SK-MEL-5 (cell line): Measurements from ENCODE around the gene STRIP1. TPM values are rescaled to one million over a fixed set of nuclear protein-coding genes. Genes with fewer than 3 reads are reported as not detected.
A peak's percentile ranks its signal among the peaks of the same experiment; 100 is the strongest.

Source experiments
- DNase-seq: peaks from one replicate; pipeline ENCODE4 v3.0.0-alpha.2; 2016; ENCODE audit warnings: low read depth, low spot score
- in situ Hi-C: cut with HindIII; loops from 2 replicates; pipeline ENCODE4 v1.10.0; 2016; ENCODE audit warnings: low sequenced_read_pairs, high pct_unique_total_duplicates, low pct_unique_long_range_greater_than_20kb
- polyA plus RNA-seq, 2 experiments: library from polyadenylated mRNA; depleted of rRNA; stranded (reverse); fragments of >200 nt; gene quantifications; 2 replicates each; pipeline ENCODE4 v1.2.3, GENCODE V29; 2015
- total RNA-seq: library from RNA; depleted of rRNA; stranded (reverse); fragments of >200 nt; shearing (Covaris generic); gene quantifications from 2 replicates; pipeline ENCODE4 v1.2.3, GENCODE V29; 2014; rRNA removed

The STRIP1 gene
- 33.1 and 35.5 TPM in 2 replicates for total RNA-seq
- 19.1 and 26.3 TPM in 2 replicates for polyA plus RNA-seq (2015; cell fraction: cytosol; rRNA removed)
- polyA plus RNA-seq (2015; cell fraction: nucleus; rRNA removed) = 69.9 and 86.4 TPM in 2 replicates

- in situ Hi-C loops = no loop called here
- DNase-seq = peak; percentile 95
These were observed at the start of gene STRIP1 for GRCh38 chr1:110034451-110035235. TSS of gene STRIP1 (plus strand) at chr1:110034624. CDS start at chr1:110034638, 14 bp downstream.

GRCh38 chr1:109985247-109986053 is 49.0 kb upstream of the STRIP1 start:
- DNase-seq = no peak
- in situ Hi-C loops = no loop called here

- in situ Hi-C loops = no loop called here
- DNase-seq = no peak
These were observed 48.4 kb upstream of the STRIP1 start for GRCh38 chr1:109986054-109986444.

GRCh38 chr1:109988349-109988914 is 46.0 kb upstream of the STRIP1 start:
- DNase-seq = no peak
- in situ Hi-C loops = no loop called here

- no peak for DNase-seq
- in situ Hi-C loops = no loop called here
These were observed 44.7 kb upstream of the STRIP1 start for GRCh38 chr1:109989506-109990301.

GRCh38 chr1:109990302-109990653 is 44.1 kb upstream of the STRIP1 start:
- in situ Hi-C loops = no loop called here

GRCh38 chr1:109991400-109991925 is 43.0 kb upstream of the STRIP1 start:
- in situ Hi-C loops = no loop called here

More at GRCh38 chr1:109990302-109990653, 44.1 kb upstream of the STRIP1 start:
- DNase-seq = no peak

GRCh38 chr1:109993885-109994284 is 40.5 kb upstream of the STRIP1 start:
- DNase-seq = no peak
- in situ Hi-C loops = no loop called here

More at GRCh38 chr1:109991400-109991925, 43.0 kb upstream of the STRIP1 start:
- DNase-seq = no peak

- in situ Hi-C loops = no loop called here
- no peak for DNase-seq
These were observed 39.8 kb upstream of the STRIP1 start for GRCh38 chr1:109994654-109995053.

- no peak for DNase-seq
- in situ Hi-C loops = no loop called here
These were observed 38.9 kb upstream of the STRIP1 start for GRCh38 chr1:109995536-109995935.

GRCh38 chr1:109996476-109996875 is 37.9 kb upstream of the STRIP1 start:
- in situ Hi-C loops = no loop called here

GRCh38 chr1:109997204-109997866 is 37.1 kb upstream of the STRIP1 start:
- no peak for DNase-seq
- in situ Hi-C loops = no loop called here

More at GRCh38 chr1:109996476-109996875, 37.9 kb upstream of the STRIP1 start:
- peak; percentile 98 for DNase-seq

- no peak for DNase-seq
- in situ Hi-C loops = no loop called here
These were observed 36.6 kb upstream of the STRIP1 start for GRCh38 chr1:109997867-109998229.

GRCh38 chr1:110002695-110003094 is 31.7 kb upstream of the STRIP1 start:
- in situ Hi-C loops = no loop called here
- DNase-seq = no peak

GRCh38 chr1:110003747-110004428 is 30.5 kb upstream of the STRIP1 start:
- no peak for DNase-seq
- in situ Hi-C loops = no loop called here

GRCh38 chr1:110004583-110004982 is 29.8 kb upstream of the STRIP1 start:
- in situ Hi-C loops = no loop called here
- no peak for DNase-seq
